GM12873 (cell line): ENCODE results near the gene FCN3.

ENCODE experiments used
- TF ChIP-seq, protein P1 (sequence below): IDR thresholded peaks from 2 replicates; pipeline ENCODE4 v1.5.1; 2012; ENCODE audit warnings: low read depth, mild to moderate bottlenecking, moderate library complexity, low read length, control low read depth; ENCODE audit not compliant: insufficient read depth; ENCODE audit errors: missing control alignments

The FCN3 gene

DNA sequence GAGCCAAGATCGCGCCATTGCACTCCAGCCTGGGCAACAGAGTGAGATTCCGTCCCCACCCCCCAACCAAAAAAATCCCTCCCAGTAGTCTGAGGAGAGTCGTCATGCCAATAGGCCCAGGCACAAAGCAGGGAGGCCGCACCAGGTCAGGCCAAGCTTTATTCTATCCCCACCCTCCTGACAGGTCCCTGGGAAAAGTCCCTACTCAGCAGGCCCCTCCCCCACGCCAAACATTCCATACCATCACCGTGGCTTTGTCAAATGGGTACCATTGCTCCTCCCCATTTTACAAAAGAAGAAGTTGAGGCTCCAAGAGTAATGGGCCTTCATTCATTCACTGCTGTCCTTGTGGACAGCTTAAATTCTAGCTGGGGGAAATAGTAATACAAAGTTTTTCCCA lies 23.1 kb upstream of the FCN3 start:
- TF ChIP-seq, protein P1, sequence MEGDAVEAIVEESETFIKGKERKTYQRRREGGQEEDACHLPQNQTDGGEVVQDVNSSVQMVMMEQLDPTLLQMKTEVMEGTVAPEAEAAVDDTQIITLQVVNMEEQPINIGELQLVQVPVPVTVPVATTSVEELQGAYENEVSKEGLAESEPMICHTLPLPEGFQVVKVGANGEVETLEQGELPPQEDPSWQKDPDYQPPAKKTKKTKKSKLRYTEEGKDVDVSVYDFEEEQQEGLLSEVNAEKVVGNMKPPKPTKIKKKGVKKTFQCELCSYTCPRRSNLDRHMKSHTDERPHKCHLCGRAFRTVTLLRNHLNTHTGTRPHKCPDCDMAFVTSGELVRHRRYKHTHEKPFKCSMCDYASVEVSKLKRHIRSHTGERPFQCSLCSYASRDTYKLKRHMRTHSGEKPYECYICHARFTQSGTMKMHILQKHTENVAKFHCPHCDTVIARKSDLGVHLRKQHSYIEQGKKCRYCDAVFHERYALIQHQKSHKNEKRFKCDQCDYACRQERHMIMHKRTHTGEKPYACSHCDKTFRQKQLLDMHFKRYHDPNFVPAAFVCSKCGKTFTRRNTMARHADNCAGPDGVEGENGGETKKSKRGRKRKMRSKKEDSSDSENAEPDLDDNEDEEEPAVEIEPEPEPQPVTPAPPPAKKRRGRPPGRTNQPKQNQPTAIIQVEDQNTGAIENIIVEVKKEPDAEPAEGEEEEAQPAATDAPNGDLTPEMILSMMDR: no peak

- TF ChIP-seq, protein P1: no peak
Measured at GRCh38 chr1:27397110-27397509, 22.5 kb upstream of the FCN3 start.

GRCh38 chr1:27395441-27396195 lies 21.0 kb upstream of the FCN3 start:
- TF ChIP-seq, protein P1: peak; percentile 87

DNA sequence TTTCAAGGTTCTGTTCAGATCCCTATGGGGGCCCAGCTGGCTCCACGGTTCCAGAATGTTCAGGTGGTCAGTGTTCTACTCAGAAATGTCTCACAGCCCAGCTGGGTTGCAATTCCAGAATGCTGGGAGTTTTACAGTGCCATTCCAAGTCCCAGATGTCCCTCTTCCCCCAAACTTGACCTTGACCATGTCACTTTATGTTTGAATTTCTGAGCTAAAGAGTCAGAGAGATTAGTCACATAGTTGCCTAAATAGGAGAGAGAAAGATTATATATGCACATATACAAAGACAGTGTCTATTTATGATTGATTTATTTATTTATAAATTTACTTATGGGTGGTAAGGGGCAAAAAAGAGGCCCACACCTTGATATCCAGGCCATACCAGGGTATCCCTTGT lies 20.3 kb upstream of the FCN3 start:
- TF ChIP-seq, protein P1: no peak

- TF ChIP-seq, protein P1: no peak
Measured at GRCh38 chr1:27394282-27394658, 19.6 kb upstream of the FCN3 start.

DNA sequence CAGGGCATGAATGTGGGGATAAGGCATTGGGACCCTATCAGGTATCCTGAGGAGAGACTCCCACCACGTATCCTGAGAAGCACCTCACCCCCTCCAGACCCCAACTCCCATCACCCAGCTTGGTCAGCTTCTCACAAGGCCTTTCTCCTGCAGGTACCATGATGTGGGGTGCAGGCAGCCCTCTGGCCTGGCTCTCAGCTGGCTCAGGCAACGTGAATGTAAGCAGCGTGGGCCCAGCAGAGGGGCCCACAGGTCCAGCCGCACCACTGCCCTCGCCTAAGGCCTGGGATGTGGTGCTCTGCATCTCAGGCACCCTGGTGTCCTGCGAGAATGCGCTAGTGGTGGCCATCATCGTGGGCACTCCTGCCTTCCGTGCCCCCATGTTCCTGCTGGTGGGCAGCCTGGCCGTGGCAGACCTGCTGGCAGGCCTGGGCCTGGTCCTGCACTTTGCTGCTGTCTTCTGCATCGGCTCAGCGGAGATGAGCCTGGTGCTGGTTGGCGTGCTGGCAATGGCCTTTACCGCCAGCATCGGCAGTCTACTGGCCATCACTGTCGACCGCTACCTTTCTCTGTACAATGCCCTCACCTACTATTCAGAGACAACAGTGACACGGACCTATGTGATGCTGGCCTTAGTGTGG lies 19.1 kb upstream of the FCN3 start:
- TF ChIP-seq, protein P1: no peak

GRCh38 chr1:27392778-27393635 lies 18.4 kb upstream of the FCN3 start:
- TF ChIP-seq, protein P1: peak; percentile 17
